Transverse colon (tissue), 4 donors: ENCODE measurements around the gene SANBR. TPM values are rescaled to one million over a fixed set of nuclear protein-coding genes. Genes with fewer than 3 reads are reported as not detected.

Experiments
- DNase-seq: peaks from one replicate; pipeline ENCODE4 v3.0.0-alpha.2; 2019
- H3K27ac ChIP-seq, 4 donors: fragments of 200-600 bp; sonication (generic); 2 replicates each; pipeline ENCODE4 v1.5.1; 2016 to 2018; ENCODE audit warnings: inconsistent platforms in 4 of 4
- H3K27me3 ChIP-seq: fragments of 200-600 bp; sonication (generic); 2 replicates; pipeline ENCODE4 v1.5.1; 2017; ENCODE audit warnings: inconsistent platforms
- H3K36me3 ChIP-seq, 4 donors: fragments of 200-600 bp; sonication (generic); 2 replicates each; pipeline ENCODE4 v1.5.1; 2017 to 2019; ENCODE audit warnings: inconsistent platforms in 4 of 4
- H3K4me1 ChIP-seq, 4 donors: fragments of 200-600 bp; sonication (generic); 2 replicates each; pipeline ENCODE4 v1.5.1; 2017 to 2020; ENCODE audit warnings: inconsistent platforms in 4 of 4
- H3K4me3 ChIP-seq, 4 donors: fragments of 200-600 bp; sonication (generic); 1 replicate in 1 of 4; 2 replicates in 3 of 4; pipeline versions ENCODE4 v1.5.1 to v1.6.1; 2017 to 2019; ENCODE audit warnings: inconsistent platforms in 4 of 4
- H3K9me3 ChIP-seq, 2 donors: fragments of 200-600 bp; sonication (generic); 2 replicates each; pipeline ENCODE4 v1.5.1; 2017 to 2019; ENCODE audit warnings: inconsistent platforms in 2 of 2
- CTCF ChIP-seq, 5 experiments: fragments of 200-600 bp in 3 of 5; fragments of 450-650 bp in 2 of 5; sonication (generic) in 3 of 5; IDR thresholded peaks; 1 replicate in 2 of 5; 2 replicates in 3 of 5; pipeline ENCODE4 v1.5.1; 2016 to 2017; ENCODE audit warnings: antibody characterized with exemption in 5 of 5, inconsistent platforms in 3 of 5, mild to moderate bottlenecking in 2 of 5, moderate library complexity in 1 of 5
- EP300 ChIP-seq: sonication (generic); formaldehyde crosslinking; IDR thresholded peaks from one replicate; pipeline ENCODE4 v1.6.1; 2017; ENCODE audit warnings: antibody characterized with exemption, low read depth
- POLR2A ChIP-seq: fragments of 450-650 bp; IDR thresholded peaks from one replicate; pipeline ENCODE4 v1.6.1; 2016; ENCODE audit warnings: antibody characterized with exemption, mild to moderate bottlenecking, moderate library complexity
- POLR2AphosphoS5 ChIP-seq, 3 donors: sonication (generic); formaldehyde crosslinking; IDR thresholded peaks; one replicate each; pipeline ENCODE4 v1.6.1; 2016; ENCODE audit warnings: antibody characterized with exemption in 3 of 3
- WGBS, 2 donors: methylation state at CpG; one replicate each; pipeline ENCODE4 v1.1.5; 2018; ENCODE audit warnings: low coverage in 1 of 2; 5-methylcytosine and 5-hydroxymethylcytosine counted together
- in situ Hi-C, 4 donors: fragments of 200-750 bp; cut with MboI; loops; one replicate each; pipeline versions ENCODE4 v1.15.0 to v1.15.1; 2017; ENCODE audit warnings: low sequenced_read_pairs in 3 of 4, low pct_ligation_motif_present in 1 of 4, low pct_unique_long_range_greater_than_20kb in 1 of 4
- intact Hi-C: fragments of 100-400 bp; cut with DNase I; formaldehyde crosslinking; loops from one replicate; pipeline ENCODE4 v1.15.1; 2023; ENCODE audit warnings: low total_unique reads
- total RNA-seq, 4 donors: library from RNA; depleted of rRNA; stranded (reverse); fragments of >200 nt; gene quantifications; one replicate each; pipeline ENCODE4 v1.1.0, GENCODE V29; 2016

The SANBR gene
- total RNA-seq, 4 donors from 2014 or later, result 5.4 to 19.4 (median 13.7) TPM

GRCh38 chr2:61100801-61101200, 35.1 kb downstream of the SANBR start:
- in situ Hi-C loops (no loop called here), intact Hi-C loops (no loop called here)
- no peak for DNase-seq
- Histone ChIP-seq H3K36me3 (no peaks in the 10 kb centered on the region), H3K27ac (no peak overlapping the region), H3K27me3 (no peaks in the 10 kb centered on the region), H3K4me3 (no peak overlapping the region), H3K4me1 (no peaks in the 10 kb centered on the region), H3K9me3 (no peaks in the 10 kb centered on the region)
- TF ChIP-seq EP300 (no peak), POLR2A (no peak), CTCF (IDR thresholded peaks at IDR 0.05) (no peak), POLR2AphosphoS5 (IDR thresholded peaks at IDR 0.05) (no peak)
- WGBS, 2 donors, result 94 to 96% methylated on average over 4 of the region's 4 CpGs

DNA sequence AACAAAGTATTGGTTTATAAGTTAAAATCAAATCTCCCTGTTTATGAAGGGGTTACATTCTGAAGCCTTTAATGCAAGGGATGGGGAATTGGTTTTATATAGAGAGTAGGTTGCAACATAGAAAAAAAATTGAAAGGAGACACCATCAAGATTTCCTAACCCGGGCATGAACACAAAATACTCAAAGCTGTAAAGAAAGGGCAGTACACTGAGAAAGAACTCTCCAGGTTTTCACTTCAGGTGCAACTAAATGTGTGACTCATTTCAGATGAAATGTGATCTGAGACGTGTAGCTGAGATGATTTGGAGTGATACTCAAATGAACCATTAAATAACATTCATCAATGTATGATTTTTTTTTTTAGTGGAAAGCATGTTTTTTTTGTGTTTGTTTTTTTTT, 43.6 kb downstream of the SANBR start:
- Histone ChIP-seq H3K4me1 (no peaks in the 10 kb centered on the region), H3K4me3 (no peak overlapping the region), H3K9me3 (no peaks in the 10 kb centered on the region), H3K27ac (no peak overlapping the region), H3K36me3 (peaks cover 0 to 22% (median 0%) of the 10 kb centered on the region in 4 donors), H3K27me3 (no peaks in the 10 kb centered on the region)
- 86 to 93% methylated on average over 2 of the region's 2 CpGs for WGBS, 2 donors
- in situ Hi-C loops, result no loop called here
- no peak for DNase-seq
- TF ChIP-seq EP300 (no peak), CTCF (IDR thresholded peaks at IDR 0.05) (no peak), POLR2A (no peak), POLR2AphosphoS5 (IDR thresholded peaks at IDR 0.05) (no peak)
- intact Hi-C loops, result no loop called here

DNA sequence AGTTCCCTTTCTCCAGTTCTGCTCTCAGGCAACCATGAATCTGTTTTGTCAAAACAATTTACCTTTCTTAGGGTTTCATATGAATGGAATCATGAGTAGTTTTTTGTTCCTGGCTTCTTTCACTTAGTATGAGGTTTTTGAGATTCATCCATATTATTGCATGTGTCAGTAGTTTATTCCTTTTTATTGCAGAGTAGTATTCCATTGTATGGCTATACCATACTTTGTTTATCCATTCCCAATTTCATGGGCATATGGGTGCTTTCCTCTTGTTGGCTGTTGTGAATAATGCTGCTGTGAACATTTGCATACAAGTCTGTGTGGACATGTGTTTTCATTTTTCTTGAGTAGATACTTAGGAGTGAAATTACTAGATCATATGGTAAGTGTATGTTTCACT, 46.0 kb downstream of the SANBR start:
- Histone ChIP-seq H3K4me3 (no peak overlapping the region), H3K9me3 (no peaks in the 10 kb centered on the region), H3K4me1 (no peaks in the 10 kb centered on the region), H3K27ac (no peak overlapping the region), H3K27me3 (no peaks in the 10 kb centered on the region), H3K36me3 (peaks cover 0 to 22% (median 0%) of the 10 kb centered on the region in 4 donors)
- intact Hi-C loops (no loop called here), in situ Hi-C loops (no loop called here)
- TF ChIP-seq POLR2AphosphoS5 (IDR thresholded peaks at IDR 0.05) (no peak), POLR2A (no peak), EP300 (no peak), CTCF (IDR thresholded peaks at IDR 0.05) (no peak)
- DNase-seq, result no peak

DNA sequence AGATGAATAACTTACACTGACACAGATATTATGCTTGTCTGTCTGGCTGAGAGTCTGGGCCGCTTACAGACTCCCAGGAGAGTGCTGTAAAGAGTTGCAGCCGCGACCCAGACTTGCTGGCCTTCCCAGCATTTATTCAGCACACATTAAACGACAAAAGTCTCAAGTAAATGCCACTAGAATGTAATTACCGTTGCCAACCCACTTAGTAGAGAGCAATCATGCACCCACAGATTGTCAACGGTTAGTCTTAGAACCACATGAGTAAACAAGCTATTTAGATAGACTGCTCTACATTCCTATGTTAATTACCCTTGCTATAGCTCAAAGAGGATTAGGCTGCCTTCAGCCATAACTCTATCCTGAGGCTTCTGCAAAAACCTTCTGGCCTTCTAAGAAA, 48.5 kb downstream of the SANBR start:
- no peaks in the 10 kb centered on the region for H3K9me3 ChIP-seq
- no peaks in the 10 kb centered on the region for H3K27me3 ChIP-seq
- WGBS, 2 donors, result 40 to 86% methylated on average over 1 to 6 of the region's 6 CpGs
- no peak overlapping the region for H3K4me3 ChIP-seq
- no peak for TF ChIP-seq POLR2A
- TF ChIP-seq EP300, result no peak
- TF ChIP-seq POLR2AphosphoS5 (IDR thresholded peaks at IDR 0.05), result no peak
- no peak for TF ChIP-seq CTCF (IDR thresholded peaks at IDR 0.05)
- no peaks in the 10 kb centered on the region for H3K4me1 ChIP-seq
- in situ Hi-C loops (no loop called here), intact Hi-C loops (no loop called here)
- peaks cover 0 to 20% (median 0%) of the 10 kb centered on the region in 4 donors for H3K36me3 ChIP-seq
- no peak for DNase-seq
- H3K27ac ChIP-seq, result no peak overlapping the region

Other genes starting within 250 kb of the SANBR start
- gene REL, start 184.3 kb upstream of the SANBR start, total RNA-seq, result 10 to 100 TPM in 3 of 4 donors, 1 to 10 TPM in 1; 6.2 to 29.5 (median 14.9) TPM
- gene PEX13, start 48.2 kb upstream of the SANBR start, total RNA-seq, result 10 to 100 TPM; 20.2 to 44.1 (median 34.6) TPM
- 10 to 100 TPM in 3 of 4 donors, 1 to 10 TPM in 1; 3.8 to 26.4 (median 12.1) TPM for gene PUS10, start 47.6 kb upstream of the SANBR start, total RNA-seq
- 1 to 10 TPM in 3 of 4 donors, not detected in 1; 4.2 to 7.1 (median 6.7) TPM for gene C2orf74, start 96.3 kb downstream of the SANBR start, total RNA-seq